Measurements from ENCODE around the gene NCK2.

The NCK2 gene

DNA sequence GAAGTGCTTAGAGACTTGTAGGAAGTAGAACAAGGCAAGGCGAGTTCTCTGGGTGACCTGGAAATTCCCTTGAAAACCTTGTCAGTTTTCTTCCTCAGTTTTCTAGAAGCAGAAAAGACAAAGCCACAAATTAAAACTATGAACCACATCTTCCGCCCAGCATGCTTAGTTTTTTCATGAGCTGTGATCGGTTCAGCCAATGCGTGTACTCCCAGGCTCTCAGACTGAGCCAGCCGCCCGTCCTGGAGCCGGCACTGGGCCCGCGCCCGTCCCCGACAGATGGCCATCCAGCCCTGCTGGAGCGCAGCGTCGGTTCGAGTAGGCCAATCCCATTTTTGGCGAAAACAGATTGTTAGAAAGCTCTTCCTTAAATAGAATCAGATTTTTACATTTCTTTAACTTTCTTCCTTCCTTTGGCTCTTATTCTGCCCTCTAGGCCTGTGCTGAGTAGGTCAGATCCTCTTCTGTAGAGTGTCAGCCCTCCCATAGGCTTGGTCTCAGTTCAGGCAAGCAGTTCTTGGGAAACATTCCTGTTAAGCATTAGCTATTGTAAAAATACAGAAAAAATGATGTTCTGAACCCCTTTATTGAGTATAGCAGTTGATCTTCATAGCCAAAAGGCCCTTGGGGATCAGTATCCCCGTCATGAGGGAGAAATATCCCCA is 112.5 kb downstream of the NCK2 start:
- DNase-seq: no peak

- no peak for DNase-seq
Measured at GRCh38 chr2:105858868-105859693, 114.4 kb downstream of the NCK2 start.

DNA sequence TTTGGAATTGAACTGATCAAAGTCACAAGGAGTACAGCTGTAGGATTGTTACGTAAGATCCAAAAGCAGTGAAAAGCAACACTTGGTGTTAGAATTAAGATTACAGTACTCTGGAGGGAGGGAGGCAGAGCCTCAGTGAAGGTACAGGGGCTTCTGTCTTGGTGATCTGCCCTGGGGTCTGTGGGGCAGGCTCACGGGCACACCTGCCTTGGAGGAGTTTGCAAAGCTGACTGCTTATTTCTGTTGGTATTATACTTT is 114.9 kb downstream of the NCK2 start:
- DNase-seq: no peak

- DNase-seq: no peak
Measured at GRCh38 chr2:105860567-105860966, 115.9 kb downstream of the NCK2 start.

GRCh38 chr2:105861200-105861599 is 116.5 kb downstream of the NCK2 start:
- DNase-seq: no peak

- DNase-seq: peak; percentile 20
Measured at GRCh38 chr2:105862843-105863242, 118.1 kb downstream of the NCK2 start.

DNA sequence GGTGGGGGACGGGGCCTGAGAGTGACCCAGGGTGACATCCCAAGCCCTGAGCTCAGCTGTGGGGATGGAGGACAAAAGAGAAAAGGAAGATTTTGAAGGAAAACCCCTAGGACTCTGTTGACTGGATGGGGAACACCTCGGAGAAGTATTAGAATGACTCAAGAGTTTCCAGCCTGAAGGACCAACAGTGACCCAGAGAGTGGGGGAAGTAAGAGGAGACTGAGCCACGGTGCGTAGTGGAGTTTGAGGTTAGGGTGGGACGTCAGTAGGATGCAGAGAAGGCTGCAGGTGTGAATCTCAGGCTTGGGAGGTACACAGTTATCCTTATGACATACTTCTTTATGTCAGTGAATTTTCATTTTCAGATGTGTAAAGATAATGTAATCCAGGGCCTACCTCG is 119.5 kb downstream of the NCK2 start:
- no peak for DNase-seq

DNA sequence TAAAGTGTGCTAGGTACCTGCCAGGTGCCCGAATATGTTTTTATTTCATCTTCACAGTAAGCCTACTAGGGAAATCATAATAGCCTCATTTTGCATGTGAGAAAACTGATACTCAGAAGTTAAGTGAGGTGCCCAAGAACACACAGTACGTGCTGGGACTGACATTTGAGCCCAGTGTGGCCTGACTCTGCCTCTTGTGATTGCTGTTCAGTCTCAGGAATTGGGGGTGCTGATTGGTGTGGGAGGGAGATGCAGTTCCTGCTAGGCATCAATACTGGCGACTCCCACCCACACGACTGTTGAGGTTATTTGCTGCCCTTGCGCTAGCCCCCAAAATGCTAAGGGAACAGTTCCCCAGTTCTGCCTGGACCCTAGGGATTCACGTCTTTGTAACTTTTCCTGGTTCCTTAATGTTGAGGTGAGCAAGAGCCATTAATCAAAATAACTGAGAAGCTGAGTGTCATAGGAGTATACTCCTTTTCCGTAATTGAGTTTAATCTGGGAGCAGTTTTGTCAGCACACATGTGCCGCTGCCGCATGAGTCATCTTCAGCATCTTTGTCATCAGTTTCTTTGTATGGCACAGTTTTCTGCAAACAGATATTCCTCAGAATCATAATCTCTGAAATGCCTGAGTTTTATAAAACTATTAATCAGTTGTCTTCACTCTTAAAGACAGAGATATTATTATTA is 120.7 kb downstream of the NCK2 start:
- DNase-seq: peak; percentile 64

- DNase-seq: peak; percentile 79
Measured at GRCh38 chr2:105866216-105867185, 121.8 kb downstream of the NCK2 start.

DNA sequence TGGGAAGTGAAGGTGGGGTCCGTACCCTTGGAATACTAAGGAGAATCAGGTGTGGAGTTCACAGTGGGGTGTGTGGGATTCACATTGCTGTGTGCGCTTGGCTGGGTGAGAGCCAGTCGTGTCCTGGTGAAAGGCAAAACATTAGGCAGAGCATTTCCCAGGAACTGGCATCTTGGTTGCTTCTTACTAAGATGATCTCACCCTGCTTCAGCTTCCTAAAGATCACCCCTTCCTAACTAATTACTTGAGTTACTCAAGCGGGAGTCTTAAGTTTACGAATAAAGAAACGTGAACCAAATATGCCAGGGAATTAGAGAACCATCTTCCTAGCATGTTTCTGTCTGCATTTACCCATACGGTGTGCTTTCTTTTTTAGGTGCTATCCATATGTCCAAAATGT is 122.9 kb downstream of the NCK2 start:
- no peak for DNase-seq

- no peak for DNase-seq
Measured at GRCh38 chr2:105868060-105868459, 123.3 kb downstream of the NCK2 start.

DNA sequence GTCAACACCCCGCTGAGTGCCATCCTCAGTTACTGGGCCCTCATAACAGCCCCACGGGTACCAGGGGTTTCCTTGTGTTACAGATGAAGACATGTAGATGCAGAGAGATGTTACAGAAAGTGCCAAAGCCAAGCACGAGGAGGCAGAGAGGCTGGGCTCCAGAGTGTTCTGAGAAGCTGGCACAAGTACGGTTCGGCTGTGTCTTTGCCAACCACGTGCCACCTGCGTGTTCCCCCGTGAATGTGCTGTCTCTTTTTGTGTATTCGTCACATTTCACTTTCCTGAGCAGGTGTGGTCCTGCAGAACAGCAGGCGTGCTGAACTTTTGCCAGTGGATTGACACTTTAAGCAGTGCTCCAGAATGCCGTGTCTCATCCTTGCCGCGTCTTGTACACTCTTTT is 124.6 kb downstream of the NCK2 start:
- DNase-seq: no peak

DNA sequence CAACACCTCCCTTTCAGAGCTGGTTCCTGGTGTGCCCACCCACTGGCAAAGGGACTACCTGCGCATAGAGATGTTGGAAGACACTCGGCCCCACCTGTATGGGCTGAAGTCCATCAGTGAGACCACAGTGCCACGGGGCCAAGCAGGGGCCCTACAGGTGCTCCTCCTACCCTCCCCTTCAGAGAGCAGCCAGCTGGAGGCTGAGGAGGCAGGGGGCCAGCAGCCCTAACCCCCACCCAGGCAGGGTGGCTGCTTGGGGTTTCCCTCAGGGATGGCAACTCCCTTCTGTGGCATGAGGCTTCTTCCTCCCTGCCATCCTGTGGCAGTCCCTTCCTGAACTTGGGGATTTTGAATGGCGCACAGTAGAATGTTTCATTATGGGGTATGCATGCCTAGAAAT is 125.3 kb downstream of the NCK2 start:
- DNase-seq: no peak

DNA sequence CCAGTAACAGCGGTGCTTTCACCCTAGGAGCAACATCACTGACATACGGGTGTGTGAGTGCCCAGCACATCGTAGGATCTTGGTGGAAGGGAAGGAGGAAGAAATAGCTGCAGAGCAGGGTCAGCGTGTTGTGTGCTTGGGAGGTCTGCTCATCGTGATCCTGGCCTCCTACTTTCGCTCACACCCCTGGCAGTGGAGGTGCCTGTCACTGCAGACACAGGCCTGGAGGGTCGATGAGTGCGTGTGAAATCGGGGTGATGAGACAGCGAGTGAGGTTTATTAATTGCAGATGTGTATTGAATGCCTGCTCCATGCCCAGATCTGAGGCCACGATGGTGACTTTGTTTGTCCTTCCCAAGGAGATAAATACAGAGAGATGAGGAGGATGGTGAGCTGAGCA is 126.1 kb downstream of the NCK2 start:
- DNase-seq: no peak

DNA sequence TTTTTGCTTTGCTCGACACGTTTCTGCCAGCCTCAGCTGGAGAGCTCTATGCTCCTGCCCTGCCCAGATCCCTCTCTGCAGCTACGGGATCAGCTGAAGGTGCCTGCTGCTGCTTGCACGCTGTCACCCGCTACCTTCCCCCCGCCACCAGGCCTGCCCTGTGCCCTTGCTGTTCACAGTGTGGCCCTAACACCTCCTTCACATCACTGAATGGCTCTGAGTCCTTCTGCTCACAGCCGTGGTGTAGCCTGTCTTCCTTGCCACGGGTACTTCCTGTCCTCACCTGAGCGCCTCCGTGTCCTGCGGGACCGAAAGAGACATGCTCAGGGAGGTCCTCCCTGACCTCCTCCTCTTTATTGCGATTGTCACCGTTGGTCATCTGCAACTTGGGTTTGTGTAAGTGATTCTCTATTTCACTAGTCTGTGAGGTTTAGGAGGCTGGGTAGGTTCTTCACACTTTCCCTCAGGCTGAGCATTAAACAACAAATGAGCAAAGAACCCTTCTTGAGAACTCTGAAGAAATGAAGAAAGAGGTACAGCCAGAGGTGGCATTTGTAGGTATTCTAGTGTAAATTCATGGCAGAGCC is 127.5 kb downstream of the NCK2 start:
- no peak for DNase-seq

GRCh38 chr2:105872830-105873229 is 128.1 kb downstream of the NCK2 start:
- no peak for DNase-seq

DNA sequence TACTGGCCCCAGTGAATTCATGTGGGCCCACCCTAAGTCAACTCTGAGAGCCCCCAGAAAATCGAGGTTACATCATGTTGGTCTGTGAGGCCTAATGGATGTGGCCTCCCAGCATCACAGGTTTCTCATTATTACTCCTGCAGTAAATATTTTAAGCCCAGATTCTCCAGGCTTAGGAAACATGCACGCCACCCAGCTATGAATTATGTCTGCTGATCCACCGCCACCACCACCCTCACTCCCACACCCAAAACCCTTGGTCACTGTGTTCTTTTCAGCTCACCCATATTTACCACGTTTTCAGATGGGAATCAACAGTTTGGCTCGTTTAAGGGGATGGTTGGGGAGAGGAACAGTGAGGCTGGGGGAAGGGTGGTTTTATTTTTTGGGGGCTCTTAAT is 128.6 kb downstream of the NCK2 start:
- no peak for DNase-seq

DNA sequence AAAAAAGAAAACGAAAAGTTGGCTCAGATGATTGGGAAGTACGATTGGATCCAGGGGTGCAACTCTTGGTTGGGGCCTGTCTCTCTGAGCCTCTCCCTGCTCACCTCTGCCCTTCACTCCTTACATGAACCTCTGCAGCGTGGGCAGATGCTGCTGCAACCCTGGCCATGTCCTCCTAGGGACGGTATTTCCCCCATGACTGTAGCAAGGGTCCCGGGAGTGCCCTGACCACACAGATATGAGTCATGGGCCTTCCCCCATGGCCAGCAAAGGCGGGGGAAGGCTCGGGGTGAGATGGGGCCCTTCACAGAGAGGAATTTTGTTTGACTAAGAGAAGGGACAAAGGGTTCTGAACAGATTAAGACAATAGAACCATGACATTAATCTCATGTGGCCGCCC is 129.0 kb downstream of the NCK2 start:
- DNase-seq: peak; percentile 68

DNA sequence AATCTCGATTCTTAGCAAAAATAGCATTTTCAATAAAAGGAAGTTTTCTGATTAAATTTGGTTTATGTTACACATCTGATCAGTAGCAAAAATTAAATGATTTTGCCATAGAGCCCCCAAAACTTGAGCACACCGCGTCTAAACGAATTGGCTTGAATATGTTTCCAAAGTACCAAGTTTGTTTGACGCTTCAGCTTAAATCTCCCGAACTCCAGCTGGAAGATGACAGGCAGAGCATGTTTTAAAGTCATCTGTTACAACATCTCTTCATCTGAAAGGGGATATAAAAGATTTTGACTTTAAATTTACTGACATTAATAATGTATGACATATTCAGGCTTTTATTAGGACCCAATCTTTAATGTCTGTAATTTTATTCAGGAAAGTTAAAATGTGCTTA is 129.8 kb downstream of the NCK2 start:
- no peak for DNase-seq

GRCh38 chr2:105875241-105875640 is 130.5 kb downstream of the NCK2 start:
- DNase-seq: no peak

DNA sequence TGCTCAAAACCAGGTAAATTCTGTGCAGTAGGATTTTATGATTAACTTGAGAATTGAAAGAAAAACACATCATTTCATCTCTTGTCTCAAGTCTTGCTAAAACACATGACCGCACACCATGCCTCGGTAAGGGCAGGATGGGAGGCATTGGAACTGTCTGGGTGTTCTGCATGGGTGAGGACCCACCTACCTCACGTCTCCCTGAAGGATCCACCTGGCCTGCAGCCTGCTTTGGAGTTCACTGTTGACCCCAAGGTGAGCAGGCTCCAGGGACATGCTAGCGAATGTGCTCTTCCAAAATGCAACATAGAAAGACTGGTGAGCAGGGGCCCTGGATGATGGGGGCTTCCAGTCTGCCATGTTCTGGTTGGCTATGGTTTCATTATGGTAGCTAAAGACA is 131.5 kb downstream of the NCK2 start:
- no peak for DNase-seq

DNA sequence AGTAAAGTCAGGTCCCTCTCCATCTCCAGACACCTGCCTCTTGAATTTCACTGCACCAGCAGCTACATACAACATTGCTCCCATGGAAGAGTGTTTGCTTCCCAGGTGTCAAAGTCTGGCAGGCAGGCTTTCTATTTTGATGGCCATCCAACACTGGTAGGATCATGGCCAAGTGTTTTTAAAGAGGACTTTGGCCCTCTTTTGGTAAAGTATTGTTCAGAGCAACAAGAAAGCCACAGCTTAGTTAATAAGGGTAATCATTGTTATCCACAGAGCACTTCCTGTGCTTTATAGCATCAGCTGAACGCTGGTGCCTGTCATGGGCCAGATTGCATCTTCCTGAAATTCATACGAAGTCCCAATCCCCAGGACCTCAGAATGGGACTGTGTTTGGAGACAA is 133.2 kb downstream of the NCK2 start:
- no peak for DNase-seq

Measured in fibroblast of skin of right quadriceps (primary cell).